HL-60 (cell line): ENCODE data around the gene CDHR1.

Experiments
- DNase-seq, 2 experiments: peaks; one replicate each; pipeline ENCODE4 v3.0.0-alpha.2; 2010 to 2020; ENCODE audit warnings: low read depth in 1 of 2, low spot score in 1 of 2
- H3K27ac ChIP-seq: fragments of 250-450 bp; sonication (Bioruptor Pico); replicated peaks from 2 replicates; pipeline ENCODE4 v1.5.1; 2020; ENCODE audit warnings: mild to moderate bottlenecking, moderate library complexity
- H3K27me3 ChIP-seq: fragments of 250-450 bp; sonication (Bioruptor Pico); 2 replicates; pipeline ENCODE4 v1.5.1; 2021; ENCODE audit warnings: mild to moderate bottlenecking, moderate library complexity; ENCODE audit not compliant: insufficient read depth, poor library complexity, severe bottlenecking
- H3K4me3 ChIP-seq: replicated peaks from 2 replicates; pipeline ENCODE4 v1.5.1; 2011; ENCODE audit warnings: mild to moderate bottlenecking, control low read depth, low read length; ENCODE audit not compliant: insufficient read depth
- CTCF ChIP-seq: IDR thresholded peaks from one replicate; pipeline ENCODE4 v1.5.1; 2011; ENCODE audit warnings: low read length, control low read depth, inconsistent platforms; ENCODE audit not compliant: insufficient read depth
- GABPA ChIP-seq: IDR thresholded peaks from 2 replicates; pipeline ENCODE4 v1.6.1; 2012; ENCODE audit warnings: low read depth
- POLR2AphosphoS5 ChIP-seq: IDR thresholded peaks from 2 replicates; pipeline ENCODE4 v1.6.1; 2012; ENCODE audit warnings: low read depth
- REST ChIP-seq: IDR thresholded peaks from 2 replicates; pipeline ENCODE4 v1.6.1; 2012; ENCODE audit warnings: low read depth; ENCODE audit not compliant: insufficient replicate concordance
- SPI1 ChIP-seq: IDR thresholded peaks from 2 replicates; pipeline ENCODE4 v1.6.1; 2012; ENCODE audit warnings: low read depth, mild to moderate bottlenecking, borderline replicate concordance

The CDHR1 gene

GRCh38 chr10:84193846-84194423, 402 bp upstream of the CDHR1 start:
- Histone ChIP-seq H3K27ac (no peak overlapping the region), H3K4me3 (no peak overlapping the region; the same call in 1 of the 2 replicates), H3K27me3 (peaks cover 33% of the 10 kb centered on the region)
- no peak for TF ChIP-seq GABPA
- TF ChIP-seq SPI1: no peak
- TF ChIP-seq POLR2AphosphoS5: no peak
- TF ChIP-seq REST: no peak
- DNase-seq: no peak

GRCh38 chr10:84195044-84195830, 900 bp downstream of the CDHR1 start:
- no peak for DNase-seq
- Histone ChIP-seq H3K4me3 (no peak overlapping the region), H3K27me3 (peaks cover 33% of the 10 kb centered on the region), H3K27ac (no peak overlapping the region)
- TF ChIP-seq REST: no peak
- TF ChIP-seq SPI1: no peak
- TF ChIP-seq CTCF: no peak
- TF ChIP-seq GABPA: no peak
- TF ChIP-seq POLR2AphosphoS5: no peak

- H3K27me3 ChIP-seq: peaks cover 33% of the 10 kb centered on the region
- no peak overlapping the region for H3K27ac ChIP-seq
- DNase-seq: no peak
- TF ChIP-seq GABPA (no peak), SPI1 (no peak), REST (no peak), CTCF (no peak), POLR2AphosphoS5 (no peak)
- no peak overlapping the region for H3K4me3 ChIP-seq
Measured at GRCh38 chr10:84196083-84196482, 1.7 kb downstream of the CDHR1 start.
